Measurements from ENCODE around the gene TUBB4B. TPM values are rescaled to one million over a fixed set of nuclear protein-coding genes. Genes with fewer than 3 reads are reported as not detected.

The TUBB4B gene
- total and polyA plus RNA-seq, 2 experiments from 2014 or later, result 159 to 373 TPM

DNA sequence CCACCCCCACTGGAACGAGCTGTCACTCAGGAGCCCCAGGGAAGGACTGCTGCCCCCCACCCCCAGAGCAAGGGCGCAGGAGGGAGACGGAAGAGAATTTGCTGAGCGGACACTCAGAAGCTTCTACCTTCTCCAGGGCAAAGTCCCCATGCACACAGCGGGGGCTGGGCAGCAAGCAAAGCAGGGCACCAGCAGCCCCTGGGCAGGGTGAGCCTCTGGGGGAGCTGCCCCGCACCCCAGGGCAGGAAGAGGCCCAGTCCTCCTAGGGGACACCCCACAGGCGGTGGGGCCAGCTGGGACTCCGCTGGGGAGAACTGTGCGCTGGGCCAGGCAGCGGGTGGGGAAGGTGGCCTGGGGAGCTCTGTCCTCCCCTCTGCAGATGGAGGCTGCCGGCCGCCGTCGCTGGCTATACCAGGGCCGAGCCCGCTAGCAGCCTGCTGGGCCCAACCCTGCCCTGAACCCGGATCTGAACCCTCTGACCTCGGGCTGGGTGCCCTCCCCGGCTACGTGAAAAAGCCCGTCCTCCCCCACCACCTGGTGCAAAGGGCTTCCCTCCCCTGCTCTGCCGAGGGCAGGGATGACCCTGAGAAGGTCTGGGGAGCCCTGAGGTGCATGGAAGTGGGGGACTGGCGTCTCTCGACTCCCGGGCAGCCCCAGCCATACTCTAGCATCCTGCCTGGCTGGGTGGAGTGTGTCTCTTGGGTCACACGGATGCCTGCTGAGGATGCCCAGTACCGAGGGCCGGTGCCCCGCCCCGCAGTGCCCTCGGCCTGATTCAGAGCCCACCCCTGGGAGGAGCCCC lies 11.0 kb upstream of the TUBB4B start:
- Histone ChIP-seq H3K9me2 (ENCODE audit: insufficient read depth) (no peaks in the 10 kb centered on the region), H2AFZ (no peak overlapping the region), H3K36me3 (ENCODE audit: low read depth) (no peaks in the 10 kb centered on the region), H3K9me3 (ENCODE audit: low read depth) (no peaks in the 10 kb centered on the region), H3K79me2 (ENCODE audit: insufficient read depth) (no peaks in the 10 kb centered on the region), H3K4me3 (no peak overlapping the region), H3F3A (ENCODE audit: insufficient read depth) (no peaks in the 10 kb centered on the region), H3K27me3 (replicated peaks; ENCODE audit: insufficient read depth) (no peaks in the 10 kb centered on the region), H3K4me1 (ENCODE audit: insufficient read depth) (no peaks in the 10 kb centered on the region), H3K27ac (no peak overlapping the region), H3K9ac (no peak overlapping the region), H4K20me1 (ENCODE audit: insufficient read depth) (no peaks in the 10 kb centered on the region), H3K4me2 (ENCODE audit: unreplicated experiment) (no peak overlapping the region)
- in situ Hi-C loops (cut with MboI), result no loop called here
- DNase-seq, result no peak
- TF ChIP-seq EZH2 (IDR thresholded peaks at IDR 0.05; ENCODE audit: insufficient read depth, poor library complexity, severe bottlenecking), result no peak
- no peak for TF ChIP-seq EZH2phosphoT487 (IDR thresholded peaks at IDR 0.05; ENCODE audit: insufficient read depth, low read depth)
- WGBS, 2 experiments (ENCODE audit: low coverage in 1 of 2, low lambda C conversion rate in 2 of 2, missing lambda C conversion rate in 2 of 2), result 47 to 54% methylated on average over 23 to 27 of the region's 31 CpGs

DNA sequence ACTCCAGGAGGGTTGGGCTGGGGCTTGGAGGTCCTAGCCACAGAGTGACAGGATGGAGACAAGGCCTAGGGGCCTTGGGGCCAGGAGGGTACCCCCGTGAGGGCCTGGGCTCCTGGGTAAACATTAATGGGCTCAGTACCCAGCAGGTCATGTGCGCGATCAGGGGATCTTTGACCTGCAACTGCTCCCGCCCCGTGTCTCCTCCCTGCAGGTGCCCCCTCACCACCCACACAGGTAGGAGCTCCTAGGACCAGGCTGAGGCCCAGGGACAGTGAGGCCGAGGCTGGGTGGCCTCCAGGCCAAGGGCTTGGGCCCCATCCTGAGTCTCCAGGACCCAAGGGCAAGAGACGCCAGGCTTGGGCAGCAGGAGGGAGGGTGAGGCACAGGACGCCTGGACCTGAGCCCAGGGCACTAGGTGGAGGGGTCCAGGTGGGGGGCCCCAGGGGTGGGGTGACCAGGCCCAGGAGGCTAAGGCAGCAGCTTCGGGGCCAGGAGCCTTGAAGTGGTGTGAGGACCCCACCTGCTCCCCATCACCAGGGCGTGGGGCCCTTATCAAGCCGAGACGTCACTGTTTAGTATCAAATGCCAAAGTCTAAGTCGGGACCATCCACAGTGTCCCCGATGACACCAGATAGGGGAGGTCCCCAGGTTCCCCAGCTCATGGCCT lies 10.2 kb upstream of the TUBB4B start, which contains the start of gene SLC34A3:
Gene SLC34A3, plus strand, starts transcription at position 197 of the 667 bp plus-strand sequence. CDS start 802 bp downstream, outside the sequence.
- H3K4me3 ChIP-seq, result no peak within 1 kb of the TSS
- no peak within 1 kb of the TSS for H3K4me2 ChIP-seq (ENCODE audit: unreplicated experiment)
- H2AFZ ChIP-seq, result no peak within 1 kb of the TSS
- H3K79me2 ChIP-seq (ENCODE audit: insufficient read depth), result no peaks in the 10 kb centered on the region
- no peak for TF ChIP-seq EZH2phosphoT487 (IDR thresholded peaks at IDR 0.05; ENCODE audit: insufficient read depth, low read depth)
- TF ChIP-seq EZH2 (IDR thresholded peaks at IDR 0.05; ENCODE audit: insufficient read depth, poor library complexity, severe bottlenecking), result no peak
- no peaks in the 10 kb centered on the region for H3K36me3 ChIP-seq (ENCODE audit: low read depth)
- no peaks in the 10 kb centered on the region for H3F3A ChIP-seq (ENCODE audit: insufficient read depth)
- no peaks in the 10 kb centered on the region for H3K27me3 ChIP-seq (replicated peaks; ENCODE audit: insufficient read depth)
- WGBS, 2 experiments (ENCODE audit: low coverage in 1 of 2, low lambda C conversion rate in 2 of 2, missing lambda C conversion rate in 2 of 2), result 53 to 54% methylated on average over 14 of the region's 14 CpGs
- in situ Hi-C loops (cut with MboI), result no loop called here
- H3K4me1 ChIP-seq (ENCODE audit: insufficient read depth), result no peaks in the 10 kb centered on the region
- DNase-seq, result no peak
- H3K27ac ChIP-seq, result no peak within 1 kb of the TSS
- no peaks in the 10 kb centered on the region for H3K9me2 ChIP-seq (ENCODE audit: insufficient read depth)
- H4K20me1 ChIP-seq (ENCODE audit: insufficient read depth), result no peaks in the 10 kb centered on the region
- H3K9ac ChIP-seq, result no peak within 1 kb of the TSS
- no peaks in the 10 kb centered on the region for H3K9me3 ChIP-seq (ENCODE audit: low read depth)

DNA sequence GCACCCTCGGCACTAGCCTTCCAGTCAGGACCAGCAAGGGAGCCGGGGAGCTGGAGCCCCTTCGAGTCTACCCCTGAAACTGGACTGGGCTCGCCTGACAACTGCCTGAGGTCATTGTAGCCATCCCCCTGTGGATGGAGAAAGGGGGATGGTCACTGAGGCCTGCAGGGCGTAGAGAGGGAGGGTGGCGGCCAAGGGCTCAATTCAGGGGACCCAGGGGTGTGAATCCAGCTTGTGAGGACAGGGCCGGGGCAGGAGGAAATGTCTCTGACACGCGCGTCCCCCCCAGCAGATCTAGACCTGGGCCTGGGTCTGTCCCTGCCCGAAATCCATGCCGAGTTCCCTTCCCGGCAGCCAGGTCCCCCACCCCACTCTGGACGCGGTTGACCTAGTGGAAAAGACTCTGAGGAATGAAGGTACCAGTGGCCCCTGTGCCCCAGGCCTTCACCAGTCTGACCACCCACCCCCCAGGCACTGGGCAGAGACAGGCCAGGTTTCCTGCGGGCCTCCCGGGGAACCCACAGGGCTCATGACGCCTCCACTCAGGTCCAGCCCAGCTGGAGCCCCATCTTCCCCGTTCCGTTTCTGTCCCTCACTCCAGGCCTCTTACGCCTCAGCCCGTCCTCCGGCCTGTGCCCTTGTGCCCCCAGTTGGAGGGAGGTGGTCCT lies 9.6 kb upstream of the TUBB4B start:
- no peak overlapping the region for H3K9ac ChIP-seq
- H3K79me2 ChIP-seq (ENCODE audit: insufficient read depth), result no peaks in the 10 kb centered on the region
- no peaks in the 10 kb centered on the region for H3K36me3 ChIP-seq (ENCODE audit: low read depth)
- H3K4me2 ChIP-seq (ENCODE audit: unreplicated experiment), result no peak overlapping the region
- no peak for DNase-seq
- no peaks in the 10 kb centered on the region for H3K9me2 ChIP-seq (ENCODE audit: insufficient read depth)
- H3K27me3 ChIP-seq (replicated peaks; ENCODE audit: insufficient read depth), result no peaks in the 10 kb centered on the region
- TF ChIP-seq EZH2 (IDR thresholded peaks at IDR 0.05; ENCODE audit: insufficient read depth, poor library complexity, severe bottlenecking) (no peak), EZH2phosphoT487 (IDR thresholded peaks at IDR 0.05; ENCODE audit: insufficient read depth, low read depth) (no peak)
- no peaks in the 10 kb centered on the region for H3K4me1 ChIP-seq (ENCODE audit: insufficient read depth)
- H3F3A ChIP-seq (ENCODE audit: insufficient read depth), result no peaks in the 10 kb centered on the region
- no peak overlapping the region for H3K27ac ChIP-seq
- no peak overlapping the region for H3K4me3 ChIP-seq
- H4K20me1 ChIP-seq (ENCODE audit: insufficient read depth), result no peaks in the 10 kb centered on the region
- no peak overlapping the region for H2AFZ ChIP-seq
- in situ Hi-C loops (cut with MboI), result no loop called here
- H3K9me3 ChIP-seq (ENCODE audit: low read depth), result no peaks in the 10 kb centered on the region
- whole genome bisulfite sequencing, 2 experiments (ENCODE audit: low coverage in 1 of 2, low lambda C conversion rate in 2 of 2, missing lambda C conversion rate in 2 of 2), result 73 to 83% methylated on average over 18 to 23 of the region's 23 CpGs

- DNase-seq, result no peak
- Histone ChIP-seq H3K9ac (no peak overlapping the region), H3K4me2 (ENCODE audit: unreplicated experiment) (no peak overlapping the region), H3F3A (ENCODE audit: insufficient read depth) (no peaks in the 10 kb centered on the region), H3K4me3 (no peak overlapping the region), H3K79me2 (ENCODE audit: insufficient read depth) (no peaks in the 10 kb centered on the region), H3K36me3 (ENCODE audit: low read depth) (no peaks in the 10 kb centered on the region), H3K27me3 (replicated peaks; ENCODE audit: insufficient read depth) (no peaks in the 10 kb centered on the region), H2AFZ (no peak overlapping the region), H3K9me3 (ENCODE audit: low read depth) (no peaks in the 10 kb centered on the region), H3K4me1 (ENCODE audit: insufficient read depth) (no peaks in the 10 kb centered on the region), H3K9me2 (ENCODE audit: insufficient read depth) (no peaks in the 10 kb centered on the region), H3K27ac (no peak overlapping the region), H4K20me1 (ENCODE audit: insufficient read depth) (no peaks in the 10 kb centered on the region)
- in situ Hi-C loops (cut with MboI), result no loop called here
- WGBS, 2 experiments (ENCODE audit: low coverage in 1 of 2, low lambda C conversion rate in 2 of 2, missing lambda C conversion rate in 2 of 2), result 54 to 65% methylated on average over 7 to 10 of the region's 10 CpGs
- TF ChIP-seq EZH2phosphoT487 (IDR thresholded peaks at IDR 0.05; ENCODE audit: insufficient read depth, low read depth) (no peak), EZH2 (IDR thresholded peaks at IDR 0.05; ENCODE audit: insufficient read depth, poor library complexity, severe bottlenecking) (no peak)
Observed at GRCh38 chr9:137232101-137232500, 9.0 kb upstream of the TUBB4B start.
